Measurements from ENCODE around the gene PLCH1. TPM values are rescaled to one million over a fixed set of nuclear protein-coding genes. Genes with fewer than 3 reads are reported as not detected.
A peak's percentile ranks its signal among the peaks of the same experiment; 100 is the strongest.

Gene PLCH1
- total RNA-seq, 8 experiments from 2014 or later: 3.7 to 32.9 (median 11.2) TPM

- in situ Hi-C loops (cut with MboI; ENCODE audit: low pct_unique_long_range_greater_than_20kb in 2 of 9, low sequenced_read_pairs in 9 of 9, unreplicated experiment in 9 of 9): loop anchor here in 4 of 9 experiments (25.0 kb wide), 2 partner anchors 322 to 472 kb away; partner anchors contain the start of genes GMPS (in 1 of the 4) and SLC33A1 (in 1 of the 4)
- H3K4me1 ChIP-seq (replicated peaks in 1 of 2): peaks cover 9 to 13% of the 10 kb centered on the region in 2 donors
- H3K27ac ChIP-seq: no peak overlapping the region
- ATAC-seq (replicated peaks in 6 of 8): no peak
- no peak overlapping the region for H3K4me3 ChIP-seq
Measured at GRCh38 chr3:155390351-155390750, 354.5 kb downstream of the PLCH1 start.

GRCh38 chr3:155388417-155388816 is 356.5 kb downstream of the PLCH1 start:
- no peak overlapping the region for H3K4me3 ChIP-seq
- peaks cover 9 to 13% of the 10 kb centered on the region in 2 donors for H3K4me1 ChIP-seq (replicated peaks in 1 of 2)
- no peak overlapping the region for H3K27ac ChIP-seq
- in situ Hi-C loops (cut with MboI; ENCODE audit: low pct_unique_long_range_greater_than_20kb in 2 of 9, low sequenced_read_pairs in 9 of 9, unreplicated experiment in 9 of 9): loop anchor here in 6 of 9 experiments (10.0 to 25.0 kb wide), 3 partner anchors 316 to 474 kb away; partner anchors contain the start of genes GMPS (in 1 of the 6) and SLC33A1 (in 1 of the 6)
- no peak for ATAC-seq (replicated peaks in 6 of 8)
- whole genome bisulfite sequencing, 10 experiments: 100% methylated on average over 2 of the region's 2 CpGs; no CpG with 5 or more reads in 9 of the 10 experiments

DNA sequence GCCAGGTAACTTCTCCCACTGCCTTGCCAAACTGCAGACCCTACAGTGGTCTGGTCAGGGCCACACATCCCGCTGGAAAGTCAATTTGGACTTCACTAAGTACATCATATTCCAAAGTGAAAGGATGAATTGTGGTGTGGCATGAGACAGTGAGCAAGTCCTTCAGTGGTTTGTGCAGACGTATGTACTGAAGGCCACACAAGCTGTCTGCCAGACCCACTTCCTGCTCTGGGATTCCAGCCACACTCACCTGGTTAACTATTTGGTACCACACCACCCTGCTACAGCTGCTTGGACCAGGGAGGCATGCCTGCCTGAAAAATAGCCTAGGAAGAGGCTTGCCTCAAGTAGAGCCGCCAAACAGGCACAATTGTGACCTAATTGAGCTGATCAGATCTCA is 357.3 kb downstream of the PLCH1 start:
- H3K4me3 ChIP-seq: no peak overlapping the region
- 75 to 100% (median 95%) methylated on average over 1 to 2 of the region's 3 CpGs; no CpG with 5 or more reads in 2 of the 10 experiments for WGBS, 10 experiments
- ATAC-seq (replicated peaks in 6 of 8): peak in 1 of 8 experiments; percentile 9

DNA sequence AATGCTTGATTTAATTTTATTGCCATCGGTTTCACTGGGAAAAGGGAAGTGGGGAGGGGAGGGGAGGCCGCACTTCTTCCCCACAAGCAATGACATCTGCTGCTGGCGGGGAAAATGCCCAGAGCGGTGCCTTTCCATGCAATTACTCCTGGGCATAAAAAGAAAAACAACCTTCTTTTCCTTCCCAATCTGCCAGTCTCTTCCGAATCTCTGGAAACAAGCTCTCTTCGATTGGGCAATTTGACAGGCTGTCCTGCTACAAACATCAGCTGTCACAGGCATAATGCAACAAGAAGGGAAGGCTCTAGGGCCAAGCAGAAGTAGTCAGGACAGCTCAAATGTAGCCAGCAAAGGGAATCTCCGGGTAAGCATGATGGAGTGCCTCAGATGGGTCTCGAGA is 358.0 kb downstream of the PLCH1 start:
- 20 to 100% (median 60%) methylated on average over 1 to 5 of the region's 8 CpGs; no CpG with 5 or more reads in 2 of the 10 experiments for WGBS, 10 experiments
- Histone ChIP-seq H3K4me3 (no peak overlapping the region), H3K27ac (no peak overlapping the region), H3K4me1 (replicated peaks in 1 of 2) (peaks cover 12 to 13% of the 10 kb centered on the region in 2 donors)
- peak in 4 of 8 experiments; percentile 45 to 76 (median 64) for ATAC-seq (replicated peaks in 6 of 8)
- in situ Hi-C loops (cut with MboI; ENCODE audit: low pct_unique_long_range_greater_than_20kb in 2 of 9, low sequenced_read_pairs in 9 of 9, unreplicated experiment in 9 of 9): loop anchor here in 6 of 9 experiments (10.0 to 25.0 kb wide), 3 partner anchors 318 to 475 kb away; partner anchors contain the start of genes GMPS (in 1 of the 6) and SLC33A1 (in 1 of the 6)

More for the DNA sequence above, 357.3 kb downstream of the PLCH1 start:
- Histone ChIP-seq H3K27ac (no peak overlapping the region), H3K4me1 (replicated peaks in 1 of 2) (peaks cover 12 to 13% of the 10 kb centered on the region in 2 donors)
- in situ Hi-C loops (cut with MboI; ENCODE audit: low pct_unique_long_range_greater_than_20kb in 2 of 9, low sequenced_read_pairs in 9 of 9, unreplicated experiment in 9 of 9): loop anchor here in 6 of 9 experiments (10.0 to 25.0 kb wide), 3 partner anchors 317 to 475 kb away; partner anchors contain the start of genes GMPS (in 1 of the 6) and SLC33A1 (in 1 of the 6)

- WGBS, 10 experiments: 23 to 100% (median 97%) methylated on average over 1 to 3 of the region's 4 CpGs; no CpG with 5 or more reads in 1 of the 10 experiments
- H3K4me1 ChIP-seq (replicated peaks in 1 of 2): peaks cover 12 to 13% of the 10 kb centered on the region in 2 donors
- no peak overlapping the region for H3K27ac ChIP-seq
- peak in 1 of 8 experiments; percentile 19 for ATAC-seq (replicated peaks in 6 of 8)
- H3K4me3 ChIP-seq: no peak overlapping the region
- in situ Hi-C loops (cut with MboI; ENCODE audit: low pct_unique_long_range_greater_than_20kb in 2 of 9, low sequenced_read_pairs in 9 of 9, unreplicated experiment in 9 of 9): loop anchor here in 6 of 9 experiments (10.0 to 25.0 kb wide), 3 partner anchors 319 to 476 kb away; partner anchors contain the start of genes GMPS (in 1 of the 6) and SLC33A1 (in 1 of the 6)
Measured at GRCh38 chr3:155385896-155386625, 358.8 kb downstream of the PLCH1 start.

DNA sequence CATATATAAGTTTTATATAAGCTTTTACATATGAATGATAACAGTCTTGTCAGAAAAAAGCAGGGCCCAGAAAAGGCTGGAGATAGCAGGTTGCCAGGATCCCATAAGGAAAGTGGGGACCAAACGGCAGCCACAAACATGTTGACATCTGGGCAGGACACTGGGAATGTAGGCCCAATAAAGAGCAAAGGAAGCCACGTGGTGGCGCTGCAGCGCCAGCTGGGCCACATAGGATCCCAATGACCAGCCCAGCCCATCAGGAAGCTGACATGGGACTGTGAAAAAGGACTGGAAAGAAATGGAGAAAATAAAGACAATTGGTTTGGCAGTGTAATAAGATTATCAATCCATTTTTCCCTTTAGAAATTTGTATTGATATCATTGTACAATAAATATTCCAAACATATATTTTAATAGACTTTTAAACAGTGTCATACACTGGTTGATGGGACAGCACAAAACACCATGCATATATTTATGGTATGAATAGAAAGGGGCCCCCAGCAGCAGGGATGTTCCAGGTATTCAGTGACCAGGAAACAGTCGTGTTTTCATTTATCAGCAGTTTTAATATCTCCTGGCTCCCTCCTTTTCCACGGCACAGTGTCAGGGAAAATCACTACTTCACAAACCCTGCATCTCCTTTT is 362.4 kb downstream of the PLCH1 start:
- Histone ChIP-seq H3K4me3 (no peak overlapping the region), H3K27ac (no peak overlapping the region), H3K4me1 (replicated peaks in 1 of 2) (peaks cover 11% of the 10 kb centered on the region in 2 donors)
- in situ Hi-C loops (cut with MboI; ENCODE audit: low pct_unique_long_range_greater_than_20kb in 2 of 9, low sequenced_read_pairs in 9 of 9, unreplicated experiment in 9 of 9): loop anchor here in 6 of 9 experiments (10.0 to 25.0 kb wide), 3 partner anchors 322 to 480 kb away; partner anchors contain the start of genes GMPS (in 1 of the 6) and SLC33A1 (in 1 of the 6)
- ATAC-seq (replicated peaks in 6 of 8): peak; percentile 90 to 100 (median 100)
- 0 to 60% (median 18%) methylated on average over 1 to 6 of the region's 6 CpGs for WGBS, 10 experiments

DNA sequence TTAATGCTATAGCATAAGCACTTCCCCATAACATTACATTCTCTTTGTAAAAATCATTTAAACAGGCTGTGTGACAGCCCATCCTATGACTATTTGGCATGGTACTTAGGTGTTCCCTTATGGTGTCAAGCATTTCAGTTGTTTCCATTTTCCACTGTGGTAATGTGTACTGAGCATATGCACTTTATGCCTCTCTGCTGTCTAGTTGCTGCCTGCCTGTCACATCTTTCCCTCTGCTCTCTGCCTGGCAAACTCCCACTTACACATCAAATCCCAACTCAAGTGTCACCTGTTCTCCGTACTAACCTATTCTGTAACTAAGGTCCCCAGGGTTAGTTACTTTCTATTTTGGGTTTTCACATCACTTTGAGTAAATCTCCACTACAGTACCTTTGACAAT is 367.0 kb downstream of the PLCH1 start:
- Histone ChIP-seq H3K27ac (no peak overlapping the region), H3K4me3 (no peak overlapping the region), H3K4me1 (replicated peaks in 1 of 2) (peaks cover 0 to 3% of the 10 kb centered on the region in 2 donors)
- peak in 1 of 8 experiments; percentile 45 for ATAC-seq (replicated peaks in 6 of 8)
- WGBS, 10 experiments: 89 to 100% (median 100%) methylated on average over 1 of the region's 1 CpG; no CpG with 5 or more reads in 5 of the 10 experiments
- in situ Hi-C loops (cut with MboI; ENCODE audit: low pct_unique_long_range_greater_than_20kb in 2 of 9, low sequenced_read_pairs in 9 of 9, unreplicated experiment in 9 of 9): loop anchor here in 4 of 9 experiments (25.0 kb wide), 2 partner anchors 334 to 484 kb away; partner anchors contain the start of genes GMPS (in 1 of the 4) and SLC33A1 (in 1 of the 4)

DNA sequence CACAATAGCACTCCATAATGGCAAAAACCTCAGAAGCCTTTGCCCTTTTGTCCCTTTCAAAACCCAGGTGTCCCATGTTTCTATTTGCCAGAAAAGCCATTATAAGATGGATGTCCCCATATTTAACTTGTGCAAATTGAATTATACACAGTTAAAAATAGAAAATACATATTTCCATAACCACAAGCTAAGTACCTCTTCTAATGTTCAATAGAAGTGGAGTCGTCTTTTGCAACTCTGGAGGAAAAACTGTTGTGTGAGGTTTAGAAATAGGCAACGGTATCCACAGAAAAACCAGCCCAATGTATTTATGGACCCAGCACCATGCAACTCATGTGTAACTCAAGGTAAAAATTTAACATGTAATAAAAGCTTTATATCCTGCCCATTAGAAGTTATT is 367.8 kb downstream of the PLCH1 start:
- H3K4me3 ChIP-seq: no peak overlapping the region
- 14 to 100% (median 70%) methylated on average over 1 to 2 of the region's 2 CpGs; no CpG with 5 or more reads in 4 of the 10 experiments for WGBS, 10 experiments
- in situ Hi-C loops (cut with MboI; ENCODE audit: low pct_unique_long_range_greater_than_20kb in 2 of 9, low sequenced_read_pairs in 9 of 9, unreplicated experiment in 9 of 9): loop anchor here in 4 of 9 experiments (25.0 kb wide), 2 partner anchors 335 to 485 kb away; partner anchors contain the start of genes GMPS (in 1 of the 4) and SLC33A1 (in 1 of the 4)
- ATAC-seq (replicated peaks in 6 of 8): peak in 1 of 8 experiments; percentile 55
- H3K4me1 ChIP-seq (replicated peaks in 1 of 2): no peaks in the 10 kb centered on the region
- no peak overlapping the region for H3K27ac ChIP-seq

- ATAC-seq (replicated peaks in 6 of 8): no peak
- H3K4me3 ChIP-seq: no peak overlapping the region
- peaks cover 3 to 24% of the 10 kb centered on the region in 2 donors for H3K4me1 ChIP-seq (replicated peaks in 1 of 2)
- in situ Hi-C loops (cut with MboI; ENCODE audit: low pct_unique_long_range_greater_than_20kb in 2 of 9, low sequenced_read_pairs in 9 of 9, unreplicated experiment in 9 of 9): loop anchor here in 1 of 9 experiments (25.0 kb wide), 1 partner anchor 490 kb away; the partner anchor contains the start of genes GMPS and SLC33A1
- no peak overlapping the region for H3K27ac ChIP-seq
- WGBS, 10 experiments: 55 to 88% (median 76%) methylated on average over 1 of the region's 1 CpG; no CpG with 5 or more reads in 4 of the 10 experiments
Measured at GRCh38 chr3:155372281-155372680, 372.6 kb downstream of the PLCH1 start.

GRCh38 chr3:155370764-155371503 is 373.9 kb downstream of the PLCH1 start:
- Histone ChIP-seq H3K4me1 (replicated peaks in 1 of 2) (peaks cover 3 to 24% of the 10 kb centered on the region in 2 donors), H3K4me3 (no peak overlapping the region), H3K27ac (no peak overlapping the region)
- 74 to 100% (median 96%) methylated on average over 1 to 3 of the region's 4 CpGs; no CpG with 5 or more reads in 2 of the 10 experiments for WGBS, 10 experiments
- in situ Hi-C loops (cut with MboI; ENCODE audit: low pct_unique_long_range_greater_than_20kb in 2 of 9, low sequenced_read_pairs in 9 of 9, unreplicated experiment in 9 of 9): loop anchor here in 1 of 9 experiments (25.0 kb wide), 1 partner anchor 491 kb away; the partner anchor contains the start of genes GMPS and SLC33A1
- peak in 2 of 8 experiments; percentile 23 to 42 for ATAC-seq (replicated peaks in 6 of 8)

- Histone ChIP-seq H3K27ac (no peak overlapping the region), H3K4me1 (replicated peaks in 1 of 2) (peaks cover 3 to 24% of the 10 kb centered on the region in 2 donors), H3K4me3 (no peak overlapping the region)
- no peak for ATAC-seq (replicated peaks in 6 of 8)
- in situ Hi-C loops (cut with MboI; ENCODE audit: low pct_unique_long_range_greater_than_20kb in 2 of 9, low sequenced_read_pairs in 9 of 9, unreplicated experiment in 9 of 9): loop anchor here in 1 of 9 experiments (25.0 kb wide), 1 partner anchor 492 kb away; the partner anchor contains the start of genes GMPS and SLC33A1
Measured at GRCh38 chr3:155370198-155370597, 374.7 kb downstream of the PLCH1 start.

Data from motor neuron (in vitro differentiated cells).